Measurements from ENCODE around the gene UNC13C. TPM values are rescaled to one million over a fixed set of nuclear protein-coding genes. Genes with fewer than 3 reads are reported as not detected.

The UNC13C gene
- polyA plus RNA-seq, 1 donor from 2014 or later: 4.0 TPM

DNA sequence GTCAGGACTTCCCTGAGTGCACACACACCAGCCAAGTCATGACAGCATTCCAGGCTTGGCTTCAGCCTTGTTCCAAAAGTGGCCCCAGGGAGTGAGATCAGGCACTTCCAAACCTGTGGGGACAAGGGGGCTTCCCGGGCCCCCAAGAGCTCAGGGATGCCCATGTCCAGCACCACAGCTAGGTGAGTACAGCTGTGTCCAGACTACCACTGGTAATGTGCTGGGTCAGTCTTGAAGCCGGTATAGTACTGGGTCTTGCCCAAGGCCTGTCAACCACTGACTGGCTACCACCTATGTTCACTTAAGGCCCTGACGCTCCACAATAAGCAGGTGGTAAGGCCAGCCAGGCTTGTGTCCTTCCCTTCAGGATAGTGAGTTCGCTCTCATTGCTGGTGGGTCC is 249.3 kb downstream of the UNC13C start:
- TF ChIP-seq, protein P1, sequence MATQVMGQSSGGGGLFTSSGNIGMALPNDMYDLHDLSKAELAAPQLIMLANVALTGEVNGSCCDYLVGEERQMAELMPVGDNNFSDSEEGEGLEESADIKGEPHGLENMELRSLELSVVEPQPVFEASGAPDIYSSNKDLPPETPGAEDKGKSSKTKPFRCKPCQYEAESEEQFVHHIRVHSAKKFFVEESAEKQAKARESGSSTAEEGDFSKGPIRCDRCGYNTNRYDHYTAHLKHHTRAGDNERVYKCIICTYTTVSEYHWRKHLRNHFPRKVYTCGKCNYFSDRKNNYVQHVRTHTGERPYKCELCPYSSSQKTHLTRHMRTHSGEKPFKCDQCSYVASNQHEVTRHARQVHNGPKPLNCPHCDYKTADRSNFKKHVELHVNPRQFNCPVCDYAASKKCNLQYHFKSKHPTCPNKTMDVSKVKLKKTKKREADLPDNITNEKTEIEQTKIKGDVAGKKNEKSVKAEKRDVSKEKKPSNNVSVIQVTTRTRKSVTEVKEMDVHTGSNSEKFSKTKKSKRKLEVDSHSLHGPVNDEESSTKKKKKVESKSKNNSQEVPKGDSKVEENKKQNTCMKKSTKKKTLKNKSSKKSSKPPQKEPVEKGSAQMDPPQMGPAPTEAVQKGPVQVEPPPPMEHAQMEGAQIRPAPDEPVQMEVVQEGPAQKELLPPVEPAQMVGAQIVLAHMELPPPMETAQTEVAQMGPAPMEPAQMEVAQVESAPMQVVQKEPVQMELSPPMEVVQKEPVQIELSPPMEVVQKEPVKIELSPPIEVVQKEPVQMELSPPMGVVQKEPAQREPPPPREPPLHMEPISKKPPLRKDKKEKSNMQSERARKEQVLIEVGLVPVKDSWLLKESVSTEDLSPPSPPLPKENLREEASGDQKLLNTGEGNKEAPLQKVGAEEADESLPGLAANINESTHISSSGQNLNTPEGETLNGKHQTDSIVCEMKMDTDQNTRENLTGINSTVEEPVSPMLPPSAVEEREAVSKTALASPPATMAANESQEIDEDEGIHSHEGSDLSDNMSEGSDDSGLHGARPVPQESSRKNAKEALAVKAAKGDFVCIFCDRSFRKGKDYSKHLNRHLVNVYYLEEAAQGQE (IDR thresholded peaks at IDR 0.05; ENCODE audit: borderline replicate concordance): no peak
- TF ChIP-seq EZH2 (IDR thresholded peaks at IDR 0.05; ENCODE audit: borderline replicate concordance, insufficient read depth, low read length, poor library complexity, severe bottlenecking): no peak
- Histone ChIP-seq H3K9me3 (ENCODE audit: low read length) (no peaks in the 10 kb centered on the region), H3K4me2 (ENCODE audit: low read length) (no peak overlapping the region)

DNA sequence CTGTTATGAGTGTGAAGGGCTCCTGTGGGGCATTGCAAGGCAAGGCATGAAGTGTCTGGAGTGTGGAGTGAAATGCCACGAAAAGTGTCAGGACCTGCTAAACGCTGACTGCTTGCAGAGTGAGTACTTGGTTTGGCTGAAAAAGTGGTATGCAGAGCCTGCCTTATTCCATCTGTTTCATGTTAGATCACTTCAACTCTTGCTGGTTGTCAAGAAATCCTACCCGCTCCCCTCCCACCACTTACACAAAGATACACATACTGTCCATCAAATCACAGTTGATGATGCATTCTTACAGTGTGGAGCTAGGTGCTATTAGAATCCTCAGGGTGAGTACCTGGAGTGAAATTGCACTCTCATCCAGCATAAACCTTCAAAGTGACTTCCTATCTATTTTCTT is 272.1 kb downstream of the UNC13C start:
- no peak overlapping the region for H3K9ac ChIP-seq (ENCODE audit: low read length)
- H3K4me2 ChIP-seq (ENCODE audit: low read length): no peak overlapping the region
- TF ChIP-seq SMC3 (conservative IDR thresholded peaks at IDR 0.05; ENCODE audit: poor library complexity): no peak
- TF ChIP-seq, protein P2, sequence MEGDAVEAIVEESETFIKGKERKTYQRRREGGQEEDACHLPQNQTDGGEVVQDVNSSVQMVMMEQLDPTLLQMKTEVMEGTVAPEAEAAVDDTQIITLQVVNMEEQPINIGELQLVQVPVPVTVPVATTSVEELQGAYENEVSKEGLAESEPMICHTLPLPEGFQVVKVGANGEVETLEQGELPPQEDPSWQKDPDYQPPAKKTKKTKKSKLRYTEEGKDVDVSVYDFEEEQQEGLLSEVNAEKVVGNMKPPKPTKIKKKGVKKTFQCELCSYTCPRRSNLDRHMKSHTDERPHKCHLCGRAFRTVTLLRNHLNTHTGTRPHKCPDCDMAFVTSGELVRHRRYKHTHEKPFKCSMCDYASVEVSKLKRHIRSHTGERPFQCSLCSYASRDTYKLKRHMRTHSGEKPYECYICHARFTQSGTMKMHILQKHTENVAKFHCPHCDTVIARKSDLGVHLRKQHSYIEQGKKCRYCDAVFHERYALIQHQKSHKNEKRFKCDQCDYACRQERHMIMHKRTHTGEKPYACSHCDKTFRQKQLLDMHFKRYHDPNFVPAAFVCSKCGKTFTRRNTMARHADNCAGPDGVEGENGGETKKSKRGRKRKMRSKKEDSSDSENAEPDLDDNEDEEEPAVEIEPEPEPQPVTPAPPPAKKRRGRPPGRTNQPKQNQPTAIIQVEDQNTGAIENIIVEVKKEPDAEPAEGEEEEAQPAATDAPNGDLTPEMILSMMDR (IDR thresholded peaks at IDR 0.05; ENCODE audit: poor library complexity, severe bottlenecking): no peak
- no peak for TF ChIP-seq EZH2 (IDR thresholded peaks at IDR 0.05; ENCODE audit: borderline replicate concordance, insufficient read depth, low read length, poor library complexity, severe bottlenecking)
- no peak for TF ChIP-seq TAF1 (IDR thresholded peaks at IDR 0.05; ENCODE audit: low read depth)
- no peak for TF ChIP-seq MXI1 (conservative IDR thresholded peaks at IDR 0.05; ENCODE audit: poor library complexity, severe bottlenecking)
- no peak for TF ChIP-seq EP300 (conservative IDR thresholded peaks at IDR 0.05; ENCODE audit: poor library complexity, severe bottlenecking)
- no peak for TF ChIP-seq RAD21 (conservative IDR thresholded peaks at IDR 0.05)
- no peaks in the 10 kb centered on the region for H3K27me3 ChIP-seq (ENCODE audit: insufficient read depth, low read depth, low read length)
- no peaks in the 10 kb centered on the region for H3F3A ChIP-seq (ENCODE audit: insufficient read depth, low read length, poor library complexity, severe bottlenecking)
- no peak overlapping the region for H3K27ac ChIP-seq (ENCODE audit: low read length)
- H2AFZ ChIP-seq (ENCODE audit: low read depth, low read length): no peak overlapping the region
- H3K79me2 ChIP-seq (replicated peaks; ENCODE audit: insufficient read depth, low read length): no peaks in the 10 kb centered on the region
- no peaks in the 10 kb centered on the region for H4K20me1 ChIP-seq (ENCODE audit: insufficient read depth)
- no peaks in the 10 kb centered on the region for H3K36me3 ChIP-seq (ENCODE audit: insufficient read depth, low read length)
- H3K4me3 ChIP-seq (ENCODE audit: low read length): no peak overlapping the region
- H3K9me2 ChIP-seq (ENCODE audit: insufficient read depth, low read length): no peaks in the 10 kb centered on the region
- H3K9me3 ChIP-seq (ENCODE audit: low read length): no peaks in the 10 kb centered on the region

More for the DNA sequence above, 249.3 kb downstream of the UNC13C start:
- Histone ChIP-seq H3K4me3 (ENCODE audit: low read length) (no peak overlapping the region), H3K27ac (ENCODE audit: low read length) (no peak overlapping the region), H3F3A (ENCODE audit: insufficient read depth, low read length, poor library complexity, severe bottlenecking) (no peaks in the 10 kb centered on the region), H3K36me3 (ENCODE audit: insufficient read depth, low read length) (no peaks in the 10 kb centered on the region), H3K27me3 (ENCODE audit: insufficient read depth, low read depth, low read length) (no peaks in the 10 kb centered on the region), H4K20me1 (ENCODE audit: insufficient read depth) (no peaks in the 10 kb centered on the region), H3K9ac (ENCODE audit: low read length) (no peak overlapping the region), H2AFZ (ENCODE audit: low read depth, low read length) (no peak overlapping the region), H3K79me2 (replicated peaks; ENCODE audit: insufficient read depth, low read length) (no peaks in the 10 kb centered on the region), H3K9me2 (ENCODE audit: insufficient read depth, low read length) (no peaks in the 10 kb centered on the region)

DNA sequence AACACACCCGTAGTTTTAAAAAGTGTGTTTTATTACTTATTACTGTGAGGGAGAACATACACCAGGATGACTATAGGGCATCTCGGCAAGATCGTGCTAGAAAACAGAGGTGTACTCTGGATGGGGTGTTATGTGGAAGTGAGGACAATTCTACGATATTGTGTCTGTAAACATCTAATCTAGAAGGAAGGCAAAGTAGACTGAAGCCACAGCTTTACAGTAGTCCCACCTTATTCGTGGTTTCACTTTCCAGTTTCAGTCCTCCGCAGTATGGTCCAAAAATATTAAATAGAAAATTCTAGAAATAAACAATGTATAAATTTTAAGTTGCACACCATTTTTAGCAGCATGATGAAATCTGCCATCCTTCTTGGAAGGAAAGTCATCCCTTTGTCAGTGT is 277.9 kb downstream of the UNC13C start:
- no peaks in the 10 kb centered on the region for H4K20me1 ChIP-seq (ENCODE audit: insufficient read depth)
- H3F3A ChIP-seq (ENCODE audit: insufficient read depth, low read length, poor library complexity, severe bottlenecking): no peaks in the 10 kb centered on the region
- H3K36me3 ChIP-seq (ENCODE audit: insufficient read depth, low read length): no peaks in the 10 kb centered on the region
- no peak overlapping the region for H2AFZ ChIP-seq (ENCODE audit: low read depth, low read length)
- no peak overlapping the region for H3K27ac ChIP-seq (ENCODE audit: low read length)
- H3K27me3 ChIP-seq (ENCODE audit: insufficient read depth, low read depth, low read length): no peaks in the 10 kb centered on the region
- TF ChIP-seq MXI1 (conservative IDR thresholded peaks at IDR 0.05; ENCODE audit: poor library complexity, severe bottlenecking): no peak
- no peak for TF ChIP-seq SMC3 (conservative IDR thresholded peaks at IDR 0.05; ENCODE audit: poor library complexity)
- no peak for TF ChIP-seq EP300 (conservative IDR thresholded peaks at IDR 0.05; ENCODE audit: poor library complexity, severe bottlenecking)
- TF ChIP-seq, protein P1 (IDR thresholded peaks at IDR 0.05; ENCODE audit: borderline replicate concordance): no peak
- TF ChIP-seq, protein P2 (IDR thresholded peaks at IDR 0.05; ENCODE audit: poor library complexity, severe bottlenecking): no peak
- no peak for TF ChIP-seq RAD21 (conservative IDR thresholded peaks at IDR 0.05)
- TF ChIP-seq EZH2 (IDR thresholded peaks at IDR 0.05; ENCODE audit: borderline replicate concordance, insufficient read depth, low read length, poor library complexity, severe bottlenecking): no peak
- TF ChIP-seq TAF1 (IDR thresholded peaks at IDR 0.05; ENCODE audit: low read depth): no peak
- TF ChIP-seq POLR2AphosphoS5 (IDR thresholded peaks at IDR 0.05): no peak
- H3K9me3 ChIP-seq (ENCODE audit: low read length): no peaks in the 10 kb centered on the region
- no peak overlapping the region for H3K4me2 ChIP-seq (ENCODE audit: low read length)
- H3K4me3 ChIP-seq (ENCODE audit: low read length): no peak overlapping the region
- no peak overlapping the region for H3K9ac ChIP-seq (ENCODE audit: low read length)
- no peaks in the 10 kb centered on the region for H3K79me2 ChIP-seq (replicated peaks; ENCODE audit: insufficient read depth, low read length)
- H3K9me2 ChIP-seq (ENCODE audit: insufficient read depth, low read length): no peaks in the 10 kb centered on the region

Data from neural cell (in vitro differentiated cells).